HS-5 (cell line): Measurements from ENCODE around the gene AQR.
"Not testable (repeated sequence)": the region's sequence is repeated elsewhere in the genome, so short reads cannot be mapped to it uniquely, and the experiment has no call there.

Experiments used
- DNase-seq: peaks from one replicate; pipeline ENCODE4 v3.0.0-alpha.2; 2012; ENCODE audit warnings: low read depth

The AQR gene

DNA sequence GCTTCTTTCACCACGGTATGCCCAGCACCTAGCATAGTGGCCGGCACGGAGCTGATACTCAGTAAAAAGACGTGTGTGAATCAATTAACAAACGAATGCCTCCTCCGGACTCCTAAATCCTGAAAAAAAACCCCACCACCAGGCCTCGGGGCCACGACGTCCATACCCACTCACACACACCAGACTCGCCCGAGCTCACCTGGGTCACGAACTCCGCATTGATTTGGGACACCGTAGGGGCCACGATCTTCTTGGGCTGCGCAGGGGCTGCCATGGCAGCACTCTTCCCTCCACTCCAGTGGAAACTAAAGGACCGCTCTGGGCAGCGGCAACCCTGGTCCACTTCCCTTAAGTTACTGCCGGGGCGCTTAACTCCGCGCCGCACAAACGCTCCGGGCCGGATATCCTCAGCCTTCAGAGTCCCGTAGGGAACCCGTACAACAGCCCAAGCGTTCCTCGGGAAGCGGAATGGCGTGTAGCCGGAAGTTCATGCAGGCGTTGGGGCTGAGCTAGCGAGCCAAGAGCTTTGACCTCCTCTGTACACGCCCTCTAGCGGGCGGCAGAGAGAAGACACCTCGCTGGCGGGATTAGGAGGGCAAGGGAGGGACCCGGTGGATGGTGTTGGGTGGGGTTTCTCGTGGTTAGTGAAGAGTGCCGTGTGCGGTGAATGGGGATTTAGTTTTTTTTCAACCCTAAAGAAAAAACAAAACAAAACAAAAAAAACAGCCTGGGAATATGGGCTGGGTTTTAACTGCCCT is at the start of gene AQR:
Gene AQR (minus strand): TSS at position 403 of the 758 bp plus-strand sequence. CDS start 129 bp downstream, at position 274.
- peak; percentile 94 for DNase-seq

DNA sequence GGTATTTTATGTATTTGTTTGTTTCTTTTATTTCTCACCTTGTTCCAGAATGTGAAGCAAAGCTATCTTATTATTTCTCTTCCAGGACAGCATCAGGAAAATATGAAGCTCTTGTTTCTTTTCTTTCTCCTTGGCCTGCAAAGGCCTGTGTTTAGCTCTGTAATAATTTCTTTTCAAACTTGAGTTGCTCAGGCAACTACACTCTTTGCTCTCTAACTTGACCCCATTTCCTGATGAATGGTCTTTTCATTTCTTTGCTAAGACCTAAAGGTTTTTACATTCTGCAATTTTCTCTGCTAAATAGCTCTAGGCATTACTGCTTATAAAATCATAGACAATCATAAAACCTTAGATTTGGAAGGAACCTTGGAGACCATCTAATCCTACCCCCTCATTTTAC is 44.7 kb upstream of the AQR start:
- DNase-seq = no peak

DNA sequence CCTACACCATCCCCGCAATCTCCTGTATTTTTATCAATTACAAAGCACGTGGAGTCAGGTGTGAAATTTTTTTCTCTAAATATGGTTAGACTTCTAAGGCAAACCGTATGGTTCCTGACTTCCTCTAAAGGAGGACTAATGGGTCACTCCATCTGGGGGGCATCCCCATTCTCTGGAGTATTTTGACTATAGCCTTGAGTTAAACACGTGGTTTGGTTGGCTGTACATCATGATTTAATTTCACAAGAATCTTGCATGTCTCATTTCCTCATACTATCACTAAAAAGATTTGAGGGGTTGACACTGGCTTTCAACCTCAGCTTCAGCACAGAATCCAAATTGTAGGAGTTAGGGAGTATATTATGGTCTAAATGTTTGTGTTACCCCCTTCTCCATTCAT is 43.8 kb upstream of the AQR start:
- no peak for DNase-seq

DNA sequence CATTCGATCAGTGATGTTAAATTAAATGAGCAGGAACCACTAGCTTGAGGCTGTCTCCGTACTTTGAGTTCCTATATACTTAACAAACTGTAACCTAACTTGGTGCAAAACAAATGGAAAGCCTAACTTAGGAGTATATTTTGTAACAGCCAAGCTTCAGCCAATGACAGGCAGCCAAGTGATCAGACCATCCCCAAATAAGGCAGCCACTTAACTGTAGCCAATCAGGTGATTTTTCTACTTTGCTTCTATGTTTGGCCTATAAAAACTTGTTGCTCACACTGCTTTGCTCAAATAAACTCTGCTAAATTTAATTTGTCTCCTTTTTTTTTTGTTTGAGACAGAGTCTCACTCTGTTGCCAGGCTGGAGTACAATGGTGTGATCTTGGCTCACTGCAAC is 37.9 kb upstream of the AQR start:
- DNase-seq = no peak

DNA sequence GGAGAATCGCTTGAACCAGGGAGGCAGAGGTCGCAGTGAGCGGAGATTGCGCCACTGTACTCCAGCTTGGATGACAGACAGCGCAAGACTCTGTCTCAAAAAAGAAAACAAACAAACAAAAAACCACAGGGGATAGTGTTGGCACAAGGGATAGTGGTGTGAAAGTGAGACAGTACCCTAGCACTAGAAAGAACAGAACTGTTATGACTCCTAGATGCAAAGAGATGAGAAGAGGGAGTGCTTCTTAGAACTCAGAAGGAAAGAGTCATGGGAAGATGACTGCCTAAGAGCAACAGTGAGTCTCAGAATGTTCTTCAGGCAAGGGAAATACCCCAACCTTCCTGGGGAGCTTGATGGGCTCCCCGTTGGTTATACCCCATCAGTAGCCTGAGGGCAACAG is 36.4 kb upstream of the AQR start:
- no peak for DNase-seq

DNA sequence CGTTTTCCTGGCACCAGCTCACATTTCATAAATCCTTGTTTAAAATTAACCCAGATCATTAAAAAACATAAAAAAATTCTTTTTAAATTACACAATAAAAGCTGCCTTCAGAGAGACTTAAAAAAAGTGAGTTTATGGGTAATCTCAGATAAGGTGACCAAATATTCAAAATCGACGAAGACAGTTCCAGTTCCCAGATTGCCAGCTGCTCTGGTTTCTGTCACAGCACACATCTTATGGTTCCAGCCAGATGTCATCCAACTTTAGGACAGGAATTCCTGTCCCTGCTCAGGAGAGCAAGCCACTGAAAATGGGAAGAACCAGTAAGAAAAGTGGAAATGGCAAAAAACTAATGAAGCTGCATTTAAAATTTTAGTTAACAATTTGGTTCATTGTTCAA is 34.4 kb upstream of the AQR start:
- DNase-seq = no peak

DNA sequence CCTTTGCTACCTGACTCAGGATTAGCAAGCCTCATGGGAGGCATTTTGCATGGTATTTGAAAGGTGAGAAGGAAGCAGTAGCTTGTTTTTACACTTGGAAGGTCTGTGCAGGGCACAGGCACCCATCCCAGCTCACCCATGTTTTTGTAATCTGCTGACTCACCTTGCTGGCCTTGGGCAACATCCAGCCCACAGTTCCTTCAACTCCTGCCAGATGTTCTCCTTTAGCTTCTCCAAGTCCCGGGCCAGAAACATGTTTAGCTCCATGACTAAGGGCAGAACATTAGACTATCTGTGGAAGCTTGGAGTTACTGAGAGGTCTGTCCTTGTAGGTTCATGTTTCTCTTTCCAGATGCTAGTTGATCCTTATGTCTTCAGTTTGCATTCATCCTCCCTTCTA is 31.0 kb upstream of the AQR start:
- DNase-seq = peak; percentile 87

DNA sequence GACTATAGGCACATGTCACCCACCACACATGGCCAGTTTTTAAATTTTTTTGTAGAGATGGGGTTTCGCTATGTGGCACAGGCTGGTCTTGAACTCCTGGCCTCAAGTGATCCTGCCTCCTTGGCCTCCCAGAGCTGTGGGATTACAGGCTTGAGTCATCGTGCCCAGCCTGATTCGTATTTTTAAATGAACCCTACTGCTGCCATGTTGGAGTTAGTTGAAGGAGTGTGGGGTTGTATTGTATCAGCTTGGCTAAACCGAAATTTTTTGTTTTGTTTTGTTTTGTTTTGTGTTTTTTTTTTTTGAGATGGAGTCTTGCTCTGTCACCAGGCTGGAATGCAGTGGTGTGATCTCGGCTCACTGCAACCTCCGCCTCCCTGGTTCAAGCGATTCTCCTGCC is 30.4 kb upstream of the AQR start:
- DNase-seq = no peak

DNA sequence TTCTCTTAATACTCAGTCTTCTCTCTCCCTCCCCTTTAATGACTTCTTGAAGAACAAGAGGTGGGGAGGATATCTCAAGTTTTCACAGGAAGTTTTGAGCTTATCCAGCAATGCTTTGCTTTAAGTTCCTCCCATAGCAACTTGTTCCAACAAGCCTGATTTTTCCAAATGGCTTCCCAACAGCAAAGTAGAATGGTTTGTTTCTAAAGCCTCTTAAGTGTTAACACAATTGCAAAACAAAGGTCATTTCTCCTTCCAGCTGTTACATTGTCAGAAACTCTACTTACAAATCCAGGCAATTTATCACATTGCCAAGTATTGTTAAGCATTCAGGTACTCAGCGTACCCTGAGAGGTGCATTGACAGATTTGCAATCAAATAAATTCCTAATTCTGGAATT is 25.4 kb upstream of the AQR start:
- no peak for DNase-seq

DNA sequence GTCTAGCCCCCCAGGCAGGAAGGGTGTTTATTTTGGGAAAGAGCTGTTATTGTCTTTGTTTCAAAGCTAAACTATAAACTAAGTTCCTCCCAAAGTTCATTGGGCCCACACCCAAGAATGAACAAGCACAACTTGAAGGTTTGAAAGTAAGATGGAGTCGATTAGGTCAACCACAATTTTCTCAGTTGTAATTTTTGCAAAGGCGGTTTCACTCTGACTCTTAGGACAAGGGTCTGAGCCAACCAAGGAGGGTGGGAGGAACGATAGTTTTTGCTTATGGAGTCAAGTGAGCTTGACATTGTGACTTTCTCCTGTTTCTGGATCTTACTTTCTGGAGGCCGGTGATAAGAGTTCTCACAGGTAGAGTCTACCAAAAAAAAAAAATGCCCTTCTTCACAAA is 24.3 kb upstream of the AQR start:
- no peak for DNase-seq

DNA sequence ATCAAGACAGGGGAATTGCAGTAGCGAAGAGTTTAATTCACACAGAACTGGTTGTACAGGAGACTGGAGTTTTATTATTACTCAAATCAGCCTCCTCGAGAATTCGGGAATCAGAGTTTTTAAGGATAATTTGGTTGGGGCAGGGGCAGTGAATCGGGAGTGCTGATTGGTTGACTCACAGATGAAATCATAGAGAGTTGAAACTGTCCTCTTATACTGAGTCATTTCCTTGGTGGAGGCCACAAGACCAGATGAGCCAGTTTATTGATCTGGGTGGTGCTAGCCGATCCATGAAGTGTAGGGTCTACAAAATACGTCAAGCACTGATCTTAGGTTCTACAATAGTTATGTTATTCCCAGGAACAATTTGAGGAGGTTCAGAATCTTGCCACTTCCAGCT is 23.9 kb upstream of the AQR start:
- DNase-seq = no peak

DNA sequence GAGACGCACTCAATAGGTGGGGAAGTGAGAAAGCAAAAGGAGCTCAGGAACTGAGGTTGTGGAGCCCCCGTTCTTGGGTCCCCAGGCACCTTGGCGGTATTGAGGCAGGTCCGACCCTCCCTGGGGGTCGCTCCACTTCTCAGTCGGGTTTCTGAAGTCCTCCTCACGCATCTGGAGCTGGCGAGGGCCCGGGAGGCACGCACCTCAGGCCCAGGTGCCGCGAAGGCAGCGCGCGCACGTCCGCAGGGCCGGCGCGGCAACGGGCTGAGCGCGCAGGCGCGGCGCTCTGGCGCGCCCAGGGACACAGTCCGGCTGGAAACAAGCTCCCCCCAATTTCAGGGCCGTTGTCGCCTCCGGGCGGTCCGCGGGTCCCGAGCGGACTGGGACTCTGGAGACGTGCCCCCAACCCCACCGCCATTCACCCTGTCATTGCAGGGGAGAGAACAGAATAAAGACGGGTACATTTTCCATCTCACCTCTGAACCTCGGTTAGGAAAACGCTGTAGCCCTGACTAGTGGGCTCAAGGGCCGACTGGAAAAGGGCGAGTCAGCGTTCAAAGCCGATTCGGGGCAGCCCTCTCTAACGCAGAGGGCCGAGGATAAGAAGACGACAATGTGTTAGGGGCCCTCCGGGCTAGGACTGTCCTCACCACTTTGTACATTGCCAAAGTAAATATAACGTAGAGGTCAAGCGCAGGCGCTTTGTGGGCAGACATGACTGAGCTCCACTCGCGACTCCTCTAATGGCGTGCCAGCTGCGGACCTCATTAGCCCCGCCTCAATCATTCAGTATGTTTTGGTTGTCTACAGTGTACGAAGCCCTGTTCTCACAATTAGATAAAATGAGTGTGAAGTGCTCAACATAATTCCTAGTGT is 18.7 kb upstream of the AQR start, which contains the start of gene ZNF770:
Gene ZNF770 (minus strand): TSS at position 261 of the 876 bp plus-strand sequence. CDS start 4,853 bp downstream, outside the sequence.
- peak; percentile 59 for DNase-seq

DNA sequence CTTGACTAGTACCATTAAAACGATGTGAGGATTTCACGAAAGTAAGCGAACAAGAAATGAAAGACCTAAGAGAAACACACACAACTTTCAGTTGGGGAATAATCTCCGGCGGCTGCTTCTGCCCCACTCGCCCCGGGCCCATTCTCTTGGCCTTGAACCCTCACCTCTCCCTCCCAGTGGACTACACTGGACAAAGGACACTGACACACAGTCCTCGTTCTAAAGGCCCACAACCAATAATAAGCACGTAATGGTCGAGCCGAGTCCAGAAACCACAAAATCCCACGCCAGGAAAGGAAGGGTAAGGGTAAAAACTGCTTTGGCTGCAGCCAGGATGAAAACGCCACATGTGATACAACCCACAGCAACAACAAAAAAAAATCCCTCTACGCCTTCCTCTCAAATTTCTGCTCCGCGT is 18.1 kb upstream of the AQR start:
- DNase-seq = no peak

DNA sequence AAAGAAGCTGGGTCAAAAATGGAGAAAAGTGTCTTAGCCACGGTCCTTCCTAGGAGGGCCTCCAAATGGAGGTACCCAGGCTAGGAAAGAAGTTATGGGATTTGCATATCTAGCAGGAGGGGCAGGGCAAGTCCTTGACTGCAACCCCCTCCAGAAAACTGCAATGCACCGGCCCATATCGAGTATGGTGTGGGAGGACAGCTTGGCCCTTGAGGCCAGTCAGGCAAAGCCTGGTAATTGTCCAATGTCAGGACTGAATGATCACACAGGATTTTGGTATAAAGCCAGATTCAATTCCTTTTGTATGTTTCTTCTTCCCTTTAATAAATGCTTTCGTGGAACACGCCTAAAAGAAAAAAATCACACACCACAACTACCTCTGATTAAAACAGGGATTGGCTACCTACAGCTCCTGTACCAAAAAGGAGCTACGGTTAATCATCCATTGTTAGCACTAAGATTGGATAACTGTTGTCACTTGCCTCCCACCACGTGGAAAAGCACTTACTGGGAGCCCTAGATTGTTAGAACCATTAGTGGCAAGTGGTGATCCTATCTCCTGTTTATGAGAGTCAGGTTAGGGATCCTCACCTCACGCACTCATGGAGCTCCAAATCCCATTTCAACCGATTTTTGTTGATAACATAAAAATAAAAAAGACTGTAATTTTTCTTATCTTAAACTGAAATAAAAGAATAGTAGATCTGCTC is 17.4 kb upstream of the AQR start:
- DNase-seq = no peak

DNA sequence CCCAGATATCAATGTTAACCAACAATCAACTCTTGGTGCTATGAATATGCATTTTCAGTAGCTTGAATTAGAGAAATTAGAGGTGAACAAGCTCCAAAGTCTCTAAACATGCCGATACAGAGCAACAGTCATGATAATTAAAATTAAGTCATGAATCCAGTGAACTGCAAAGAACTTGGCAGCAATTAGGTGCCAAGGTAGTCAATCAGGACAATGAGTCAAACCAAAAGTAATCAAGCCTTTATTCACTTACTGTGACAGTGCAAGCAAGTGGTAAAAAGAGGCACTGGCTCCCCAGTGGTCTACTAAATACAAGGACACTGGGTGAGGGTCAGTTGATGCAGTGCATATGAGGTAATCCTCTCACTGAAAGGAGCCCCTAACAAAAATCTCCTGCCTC is 16.8 kb upstream of the AQR start:
- no peak for DNase-seq

DNA sequence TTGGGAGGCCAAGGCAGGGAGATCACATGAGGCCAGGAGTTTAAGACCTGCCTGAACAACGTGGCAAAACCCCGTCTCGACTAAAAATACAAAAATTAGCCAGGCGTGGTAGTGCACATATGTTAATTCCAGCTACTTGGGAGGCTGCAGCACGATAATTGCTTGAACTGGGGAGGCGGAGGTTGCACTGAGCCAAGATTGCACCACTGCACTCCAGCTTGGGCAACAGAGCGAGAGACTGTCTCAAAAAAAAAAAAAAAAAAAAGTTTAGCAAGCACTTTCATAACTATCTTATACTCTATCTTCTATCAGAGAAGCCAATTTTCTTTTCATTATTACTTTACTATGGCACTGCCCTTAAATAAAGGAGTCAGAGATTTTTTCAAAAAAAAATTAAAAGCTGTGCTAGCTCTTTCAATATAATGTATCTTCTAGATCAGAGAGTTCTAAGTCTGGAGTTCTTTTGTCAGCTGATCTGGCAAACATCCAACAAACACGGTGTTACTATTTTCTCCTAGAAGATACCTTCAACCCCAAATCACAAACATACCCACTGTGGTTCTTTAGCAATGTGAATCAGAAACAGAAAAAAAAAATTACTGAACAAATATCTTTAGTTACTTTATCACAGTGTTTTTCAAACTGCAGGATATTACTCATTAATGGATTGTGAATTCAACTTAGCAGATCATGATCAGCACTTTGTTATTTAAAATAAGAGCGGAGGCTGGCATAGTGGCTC is 15.5 kb upstream of the AQR start:
- DNase-seq = no peak

DNA sequence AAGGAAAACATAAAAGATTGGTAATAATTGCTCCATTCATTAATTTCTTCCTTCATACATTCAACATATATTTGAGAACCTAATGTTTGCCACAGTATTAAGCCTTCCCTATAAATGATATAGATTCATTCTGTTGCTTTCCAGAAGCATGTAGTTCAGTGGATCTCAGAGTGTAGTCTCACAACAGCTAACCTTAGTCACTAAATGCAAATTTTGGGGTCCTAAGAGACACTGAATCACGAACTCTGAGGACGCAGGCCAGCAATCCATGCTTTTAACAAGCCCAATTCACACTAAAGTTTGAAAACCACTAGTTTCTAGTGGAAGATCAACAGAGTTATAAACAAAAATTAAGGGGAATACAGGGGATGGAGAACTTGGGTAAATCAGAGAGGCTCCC is 7.2 kb upstream of the AQR start:
- no peak for DNase-seq

DNA sequence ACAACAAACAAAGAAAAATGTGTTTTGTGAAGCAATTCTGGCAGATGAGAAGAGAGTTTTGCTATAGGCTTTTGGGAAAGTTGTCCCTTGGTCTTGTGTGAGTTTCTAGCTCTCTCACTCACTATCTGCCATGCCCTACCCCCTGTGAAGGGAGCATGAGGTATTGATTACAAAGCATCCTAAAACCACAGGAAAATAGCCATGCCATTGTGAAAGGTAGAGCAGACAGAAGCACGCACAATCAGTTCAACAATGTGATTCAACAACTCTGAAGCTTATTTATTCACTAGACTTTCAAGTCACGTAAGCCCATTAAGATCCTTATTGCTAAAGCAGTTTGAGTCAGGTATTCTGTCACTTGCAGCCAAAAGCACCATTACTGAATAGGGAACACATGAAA is 6.5 kb upstream of the AQR start:
- DNase-seq = no peak

DNA sequence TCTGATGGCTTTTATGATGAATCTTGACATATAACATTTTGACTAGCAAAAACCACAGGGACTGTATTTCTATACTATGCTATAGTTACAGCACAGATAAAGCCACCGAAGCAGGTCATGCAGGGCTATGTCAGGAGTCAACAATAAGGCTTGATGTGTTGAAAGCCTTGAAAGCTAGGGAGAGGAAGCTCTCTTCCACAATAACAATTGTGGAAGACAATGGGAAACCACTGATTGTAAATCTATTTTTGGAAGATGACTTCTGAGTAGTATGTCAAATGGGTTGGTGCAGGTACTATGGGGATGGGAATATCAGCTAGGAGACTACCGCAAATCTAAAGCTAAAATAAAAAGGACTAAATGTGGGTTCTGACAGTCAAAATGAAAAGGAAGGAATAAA is 4.0 kb upstream of the AQR start:
- no peak for DNase-seq

DNA sequence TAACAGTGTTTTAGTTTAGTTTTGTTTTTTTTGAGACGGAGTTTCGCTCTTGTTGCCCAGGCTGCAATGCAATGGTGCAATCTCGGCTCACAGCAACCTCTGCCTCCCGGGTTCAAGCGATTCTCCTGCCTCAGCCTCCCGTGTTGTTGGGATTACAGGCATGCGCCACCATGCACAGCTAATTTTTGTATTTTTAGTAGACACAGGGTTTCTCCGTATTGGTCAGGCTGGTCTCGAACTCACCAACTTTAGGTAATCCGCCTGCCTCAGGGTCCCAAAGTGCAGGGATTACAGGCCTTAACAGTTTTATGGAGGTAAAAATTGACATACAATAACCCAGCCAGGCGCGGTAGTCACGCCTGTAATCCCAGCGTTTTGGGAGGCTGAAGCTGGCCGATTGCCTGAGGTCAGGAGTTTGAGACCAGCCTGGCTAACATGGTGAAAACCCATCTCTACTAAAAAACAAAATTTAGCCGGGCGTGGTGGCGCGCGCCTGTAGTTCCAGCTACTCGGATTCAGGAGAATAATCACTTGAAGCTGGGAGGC is 629 bp upstream of the AQR start:
- DNase-seq = not testable (repeated sequence)

DNA sequence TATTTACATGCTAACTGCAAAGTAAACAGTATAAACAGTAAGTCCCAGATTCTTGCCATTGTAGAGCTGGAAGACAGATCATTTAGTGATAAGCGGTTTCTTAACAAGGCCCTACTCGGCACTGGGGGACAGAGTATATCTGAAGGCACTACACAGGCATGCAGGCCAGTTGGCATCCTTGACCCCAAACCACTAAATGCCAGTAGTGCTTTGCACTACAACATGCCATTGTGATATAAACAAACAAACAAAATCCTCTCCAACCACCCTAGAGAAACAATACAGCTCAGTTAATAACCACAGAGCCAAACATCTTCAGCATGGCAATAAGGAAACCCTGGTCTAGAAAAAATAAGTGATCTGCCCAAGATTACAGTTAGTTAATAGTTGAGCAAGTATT is 5.3 kb downstream of the AQR start:
- DNase-seq = no peak

DNA sequence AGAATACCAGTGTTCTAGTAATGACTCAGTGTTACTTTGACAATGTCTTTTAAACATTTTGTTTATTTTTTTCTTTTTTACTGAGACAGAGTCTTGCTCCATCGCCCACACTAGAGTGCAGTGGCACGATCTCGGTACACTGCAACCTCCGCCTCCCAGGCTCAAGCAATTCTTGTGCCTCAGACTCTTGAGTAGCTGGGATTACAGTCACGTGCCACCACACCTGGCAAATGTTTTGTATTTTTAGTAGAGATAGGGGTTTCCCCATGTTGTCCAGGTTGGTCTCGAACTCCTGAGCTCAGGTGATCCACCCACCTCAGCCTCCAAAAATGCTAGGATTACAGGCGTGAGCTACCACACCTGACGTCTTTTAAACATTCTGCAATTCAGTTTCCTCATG is 15.7 kb downstream of the AQR start:
- DNase-seq = no peak
